Uterus (tissue), 2 donors: Measurements from ENCODE around the gene DOCK4.

Experiments used
- CTCF ChIP-seq, 4 experiments: fragments of 200-600 bp in 2 of 4; fragments of 450-650 bp in 2 of 4; sonication (generic) in 2 of 4; IDR thresholded peaks; one replicate each; pipeline ENCODE4 v1.5.1; 2016 to 2019; ENCODE audit warnings: antibody characterized with exemption in 4 of 4, mild to moderate bottlenecking in 2 of 4, moderate library complexity in 1 of 4
- POLR2A ChIP-seq, 2 donors: fragments of 450-650 bp; IDR thresholded peaks; one replicate each; pipeline ENCODE4 v1.6.1; 2016; ENCODE audit warnings: antibody characterized with exemption in 2 of 2, mild to moderate bottlenecking in 1 of 2, moderate library complexity in 1 of 2

GRCh38 chr7:112079673-112080072 lies 126.5 kb downstream of the DOCK4 start:
- TF ChIP-seq CTCF (IDR thresholded peaks at IDR 0.05) (no peak), POLR2A (IDR thresholded peaks at IDR 0.05) (no peak)
